Measurements from ENCODE around the gene ANAPC15. TPM values are rescaled to one million over a fixed set of nuclear protein-coding genes. Genes with fewer than 3 reads are reported as not detected.

Gene ANAPC15
- polyA plus RNA-seq, 1 of the 3 experiments (the other 2 are of a cell fraction) = 92.3 TPM

- Histone ChIP-seq H3K36me3 (replicated peaks in 1 of 2; ENCODE audit: control insufficient read depth in 1 of 2, insufficient read depth in 2 of 2, low read length in 1 of 2) (no peaks in the 10 kb centered on the region), H3K9ac (no peak overlapping the region), H3K9me2 (no peaks in the 10 kb centered on the region), H3F3A (replicated peaks; ENCODE audit: insufficient read depth) (no peaks in the 10 kb centered on the region), H3K27me3 (ENCODE audit: insufficient read depth) (peaks cover 12% of the 10 kb centered on the region; the same call in 1 of the 2 replicates), H3K27ac (ENCODE audit: low read depth in 2 of 2, low read length in 1 of 2) (no peak overlapping the region), H3K4me2 (no peak overlapping the region), H4K20me1 (ENCODE audit: insufficient read depth) (no peaks in the 10 kb centered on the region), H3K4me3 (ENCODE audit: low read depth in 2 of 2, low read length in 1 of 2) (no peak overlapping the region), H2AFZ (ENCODE audit: low read depth) (no peak overlapping the region), H3K79me2 (ENCODE audit: insufficient read depth) (no peaks in the 10 kb centered on the region), H3K4me1 (ENCODE audit: control insufficient read depth in 1 of 2, insufficient read depth in 2 of 2, low read depth in 1 of 2, low read length in 1 of 2) (no peaks in the 10 kb centered on the region), H3K9me3 (no peaks in the 10 kb centered on the region)
- WGBS (ENCODE audit: low lambda C conversion rate) = 73% methylated on average over 4 of the region's 4 CpGs
- POLR2A ChIA-PET = no interaction called here
- no peak for TF ChIP-seq SIN3A (IDR thresholded peaks at IDR 0.05; ENCODE audit: borderline replicate concordance, low read depth, low read length)
- no peak for TF ChIP-seq YY1 (IDR thresholded peaks at IDR 0.05; ENCODE audit: low read depth)
- no peak for TF ChIP-seq RFX5 (IDR thresholded peaks at IDR 0.05; ENCODE audit: low read length)
- TF ChIP-seq, protein P1, sequence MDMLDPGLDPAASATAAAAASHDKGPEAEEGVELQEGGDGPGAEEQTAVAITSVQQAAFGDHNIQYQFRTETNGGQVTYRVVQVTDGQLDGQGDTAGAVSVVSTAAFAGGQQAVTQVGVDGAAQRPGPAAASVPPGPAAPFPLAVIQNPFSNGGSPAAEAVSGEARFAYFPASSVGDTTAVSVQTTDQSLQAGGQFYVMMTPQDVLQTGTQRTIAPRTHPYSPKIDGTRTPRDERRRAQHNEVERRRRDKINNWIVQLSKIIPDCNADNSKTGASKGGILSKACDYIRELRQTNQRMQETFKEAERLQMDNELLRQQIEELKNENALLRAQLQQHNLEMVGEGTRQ (IDR thresholded peaks at IDR 0.05; ENCODE audit: borderline replicate concordance, low read depth, low read length) = no peak
- TF ChIP-seq TAF1 (IDR thresholded peaks at IDR 0.05; ENCODE audit: borderline replicate concordance, low read depth, low read length) = no peak
- no peak for TF ChIP-seq RAD21 (IDR thresholded peaks at IDR 0.05; ENCODE audit: low read length)
- TF ChIP-seq FOSL2 (IDR thresholded peaks at IDR 0.05; ENCODE audit: borderline replicate concordance, low read depth) = no peak
- CTCF ChIA-PET = interaction anchor here (1.0 to 5.9 kb wide), 3 partner anchors 10 to 290 kb away, joined by 3 to 30 read pairs (median 5); no protein-coding TSS in a partner anchor
- DNase-seq = no peak
These were observed 44.6 kb upstream of the ANAPC15 start for GRCh38 chr11:72157131-72157530.

GRCh38 chr11:72155751-72156150 lies 43.3 kb upstream of the ANAPC15 start:
- ChIA-PET POLR2A (no interaction called here), CTCF (interaction anchor here (2.1 to 5.9 kb wide), 2 partner anchors 12 to 28 kb away, joined by 8 to 30 read pairs; no protein-coding TSS in a partner anchor)
- TF ChIP-seq TCF12 (IDR thresholded peaks at IDR 0.05) = no peak

GRCh38 chr11:72154816-72155215 lies 42.3 kb upstream of the ANAPC15 start:
- Histone ChIP-seq H3K4me3 (ENCODE audit: low read depth in 2 of 2, low read length in 1 of 2) (no peak overlapping the region), H3K27me3 (ENCODE audit: insufficient read depth) (peaks cover 11% of the 10 kb centered on the region; the same call in 1 of the 2 replicates), H3K27ac (ENCODE audit: low read depth in 2 of 2, low read length in 1 of 2) (no peak overlapping the region), H4K20me1 (ENCODE audit: insufficient read depth) (no peaks in the 10 kb centered on the region), H3K9me2 (no peaks in the 10 kb centered on the region), H3K4me1 (ENCODE audit: control insufficient read depth in 1 of 2, insufficient read depth in 2 of 2, low read depth in 1 of 2, low read length in 1 of 2) (no peaks in the 10 kb centered on the region), H3K9ac (no peak overlapping the region), H3F3A (replicated peaks; ENCODE audit: insufficient read depth) (no peaks in the 10 kb centered on the region), H3K36me3 (replicated peaks in 1 of 2; ENCODE audit: control insufficient read depth in 1 of 2, insufficient read depth in 2 of 2, low read length in 1 of 2) (no peaks in the 10 kb centered on the region), H3K4me2 (no peak overlapping the region), H3K9me3 (no peaks in the 10 kb centered on the region), H2AFZ (ENCODE audit: low read depth) (no peak overlapping the region), H3K79me2 (ENCODE audit: insufficient read depth) (no peaks in the 10 kb centered on the region)
- DNase-seq = no peak
- CTCF ChIA-PET = interaction anchor here (1.4 to 3.4 kb wide), 3 partner anchors 10 to 129 kb away, joined by 3 to 25 read pairs (median 8); no protein-coding TSS in a partner anchor
- TF ChIP-seq JUND (IDR thresholded peaks at IDR 0.05) (no peak), FOXJ3 (CRISPR knock-in tag; IDR thresholded peaks at IDR 0.05) (no peak), RAD21 (IDR thresholded peaks at IDR 0.05; ENCODE audit: low read length) (no peak), NRF1 (IDR thresholded peaks at IDR 0.05; ENCODE audit: low read depth, low read length) (no peak), MEF2A (IDR thresholded peaks at IDR 0.05; ENCODE audit: borderline replicate concordance, low read depth) (no peak)
- TF ChIP-seq, protein P2, sequence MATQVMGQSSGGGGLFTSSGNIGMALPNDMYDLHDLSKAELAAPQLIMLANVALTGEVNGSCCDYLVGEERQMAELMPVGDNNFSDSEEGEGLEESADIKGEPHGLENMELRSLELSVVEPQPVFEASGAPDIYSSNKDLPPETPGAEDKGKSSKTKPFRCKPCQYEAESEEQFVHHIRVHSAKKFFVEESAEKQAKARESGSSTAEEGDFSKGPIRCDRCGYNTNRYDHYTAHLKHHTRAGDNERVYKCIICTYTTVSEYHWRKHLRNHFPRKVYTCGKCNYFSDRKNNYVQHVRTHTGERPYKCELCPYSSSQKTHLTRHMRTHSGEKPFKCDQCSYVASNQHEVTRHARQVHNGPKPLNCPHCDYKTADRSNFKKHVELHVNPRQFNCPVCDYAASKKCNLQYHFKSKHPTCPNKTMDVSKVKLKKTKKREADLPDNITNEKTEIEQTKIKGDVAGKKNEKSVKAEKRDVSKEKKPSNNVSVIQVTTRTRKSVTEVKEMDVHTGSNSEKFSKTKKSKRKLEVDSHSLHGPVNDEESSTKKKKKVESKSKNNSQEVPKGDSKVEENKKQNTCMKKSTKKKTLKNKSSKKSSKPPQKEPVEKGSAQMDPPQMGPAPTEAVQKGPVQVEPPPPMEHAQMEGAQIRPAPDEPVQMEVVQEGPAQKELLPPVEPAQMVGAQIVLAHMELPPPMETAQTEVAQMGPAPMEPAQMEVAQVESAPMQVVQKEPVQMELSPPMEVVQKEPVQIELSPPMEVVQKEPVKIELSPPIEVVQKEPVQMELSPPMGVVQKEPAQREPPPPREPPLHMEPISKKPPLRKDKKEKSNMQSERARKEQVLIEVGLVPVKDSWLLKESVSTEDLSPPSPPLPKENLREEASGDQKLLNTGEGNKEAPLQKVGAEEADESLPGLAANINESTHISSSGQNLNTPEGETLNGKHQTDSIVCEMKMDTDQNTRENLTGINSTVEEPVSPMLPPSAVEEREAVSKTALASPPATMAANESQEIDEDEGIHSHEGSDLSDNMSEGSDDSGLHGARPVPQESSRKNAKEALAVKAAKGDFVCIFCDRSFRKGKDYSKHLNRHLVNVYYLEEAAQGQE (IDR thresholded peaks at IDR 0.05; ENCODE audit: low read depth, low read length) = no peak
- TF ChIP-seq, protein P3, sequence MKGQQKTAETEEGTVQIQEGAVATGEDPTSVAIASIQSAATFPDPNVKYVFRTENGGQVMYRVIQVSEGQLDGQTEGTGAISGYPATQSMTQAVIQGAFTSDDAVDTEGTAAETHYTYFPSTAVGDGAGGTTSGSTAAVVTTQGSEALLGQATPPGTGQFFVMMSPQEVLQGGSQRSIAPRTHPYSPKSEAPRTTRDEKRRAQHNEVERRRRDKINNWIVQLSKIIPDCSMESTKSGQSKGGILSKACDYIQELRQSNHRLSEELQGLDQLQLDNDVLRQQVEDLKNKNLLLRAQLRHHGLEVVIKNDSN (IDR thresholded peaks at IDR 0.05; ENCODE audit: borderline replicate concordance, low read depth) = no peak
- 48% methylated on average over 3 of the region's 3 CpGs for WGBS (ENCODE audit: low lambda C conversion rate)
- POLR2A ChIA-PET = no interaction called here

More at GRCh38 chr11:72155751-72156150, 43.3 kb upstream of the ANAPC15 start:
- H3K27me3 ChIP-seq (ENCODE audit: insufficient read depth) = peaks cover 12% of the 10 kb centered on the region; the same call in 1 of the 2 replicates
- no peak overlapping the region for H3K9ac ChIP-seq
- H3K4me1 ChIP-seq (ENCODE audit: control insufficient read depth in 1 of 2, insufficient read depth in 2 of 2, low read depth in 1 of 2, low read length in 1 of 2) = no peaks in the 10 kb centered on the region
- no peak for DNase-seq
- no peaks in the 10 kb centered on the region for H3K9me2 ChIP-seq
- 60% methylated on average over 4 of the region's 4 CpGs for WGBS (ENCODE audit: low lambda C conversion rate)
- no peak overlapping the region for H3K27ac ChIP-seq (ENCODE audit: low read depth in 2 of 2, low read length in 1 of 2)
- H3K4me2 ChIP-seq = no peak overlapping the region
- H3K9me3 ChIP-seq = no peaks in the 10 kb centered on the region
- H3K4me3 ChIP-seq (ENCODE audit: low read depth in 2 of 2, low read length in 1 of 2) = no peak overlapping the region
- H3F3A ChIP-seq (replicated peaks; ENCODE audit: insufficient read depth) = no peaks in the 10 kb centered on the region
- H2AFZ ChIP-seq (ENCODE audit: low read depth) = no peak overlapping the region
- no peaks in the 10 kb centered on the region for H3K79me2 ChIP-seq (ENCODE audit: insufficient read depth)
- no peaks in the 10 kb centered on the region for H3K36me3 ChIP-seq (replicated peaks in 1 of 2; ENCODE audit: control insufficient read depth in 1 of 2, insufficient read depth in 2 of 2, low read length in 1 of 2)
- no peaks in the 10 kb centered on the region for H4K20me1 ChIP-seq (ENCODE audit: insufficient read depth)
